ENCODE results near the gene SLC35F4. TPM values are rescaled to one million over a fixed set of nuclear protein-coding genes. Genes with fewer than 3 reads are reported as not detected.

The SLC35F4 gene
- total RNA-seq, 4 donors from 2014 or later: 0.88 to 2.3 TPM; not detected in 2

GRCh38 chr14:57871459-57872080 lies 5.7 kb upstream of the SLC35F4 start:
- Histone ChIP-seq H3K27ac (no peak overlapping the region), H3K27me3 (no peaks in the 10 kb centered on the region), H3K9me3 (no peaks in the 10 kb centered on the region), H3K4me1 (no peaks in the 10 kb centered on the region), H3K36me3 (no peaks in the 10 kb centered on the region), H3K4me3 (no peak overlapping the region)
- TF ChIP-seq, protein P1, sequence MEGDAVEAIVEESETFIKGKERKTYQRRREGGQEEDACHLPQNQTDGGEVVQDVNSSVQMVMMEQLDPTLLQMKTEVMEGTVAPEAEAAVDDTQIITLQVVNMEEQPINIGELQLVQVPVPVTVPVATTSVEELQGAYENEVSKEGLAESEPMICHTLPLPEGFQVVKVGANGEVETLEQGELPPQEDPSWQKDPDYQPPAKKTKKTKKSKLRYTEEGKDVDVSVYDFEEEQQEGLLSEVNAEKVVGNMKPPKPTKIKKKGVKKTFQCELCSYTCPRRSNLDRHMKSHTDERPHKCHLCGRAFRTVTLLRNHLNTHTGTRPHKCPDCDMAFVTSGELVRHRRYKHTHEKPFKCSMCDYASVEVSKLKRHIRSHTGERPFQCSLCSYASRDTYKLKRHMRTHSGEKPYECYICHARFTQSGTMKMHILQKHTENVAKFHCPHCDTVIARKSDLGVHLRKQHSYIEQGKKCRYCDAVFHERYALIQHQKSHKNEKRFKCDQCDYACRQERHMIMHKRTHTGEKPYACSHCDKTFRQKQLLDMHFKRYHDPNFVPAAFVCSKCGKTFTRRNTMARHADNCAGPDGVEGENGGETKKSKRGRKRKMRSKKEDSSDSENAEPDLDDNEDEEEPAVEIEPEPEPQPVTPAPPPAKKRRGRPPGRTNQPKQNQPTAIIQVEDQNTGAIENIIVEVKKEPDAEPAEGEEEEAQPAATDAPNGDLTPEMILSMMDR (IDR thresholded peaks at IDR 0.05): peak in 3 of 4 experiments; percentile 20 to 33 (median 21)
- no peak for TF ChIP-seq POLR2A (IDR thresholded peaks at IDR 0.05)
- intact Hi-C loops (cut with DNase I; ENCODE audit: low total_unique reads): no loop called here
- DNase-seq: no peak

- intact Hi-C loops (cut with DNase I; ENCODE audit: low total_unique reads): no loop called here
Measured at GRCh38 chr14:57870686-57871457, 5.0 kb upstream of the SLC35F4 start.

DNA sequence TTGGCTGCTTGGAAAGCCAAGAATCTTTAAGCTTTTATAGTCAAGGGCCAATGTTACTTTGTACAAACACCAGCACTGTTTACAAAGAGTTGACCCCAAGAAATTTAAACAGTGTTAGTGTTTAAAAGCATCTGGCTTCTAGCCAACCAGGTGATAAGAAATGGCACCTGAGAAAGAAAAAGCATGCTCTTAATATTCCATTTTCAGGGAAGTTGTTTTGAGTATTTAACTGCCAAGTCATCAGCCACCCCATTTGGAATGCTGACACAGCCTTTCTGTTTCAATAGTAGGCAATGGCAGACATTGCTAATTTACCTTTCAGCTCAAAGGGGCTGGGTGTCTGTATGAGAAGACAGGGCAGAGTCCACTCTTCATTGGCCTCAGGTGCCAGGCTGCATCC lies 3.7 kb upstream of the SLC35F4 start:
- H3K9me3 ChIP-seq: no peaks in the 10 kb centered on the region
- H3K36me3 ChIP-seq: no peaks in the 10 kb centered on the region
- peaks cover 0 to 13% of the 10 kb centered on the region in 2 donors for H3K4me1 ChIP-seq
- intact Hi-C loops (cut with DNase I; ENCODE audit: low total_unique reads): no loop called here
- no peak overlapping the region for H3K27ac ChIP-seq
- TF ChIP-seq POLR2A (IDR thresholded peaks at IDR 0.05): no peak
- TF ChIP-seq, protein P1 (IDR thresholded peaks at IDR 0.05): no peak
- H3K27me3 ChIP-seq: no peaks in the 10 kb centered on the region
- no peak for DNase-seq
- H3K4me3 ChIP-seq: no peak overlapping the region

More at GRCh38 chr14:57870686-57871457, 5.0 kb upstream of the SLC35F4 start:
- Histone ChIP-seq H3K36me3 (no peaks in the 10 kb centered on the region), H3K9me3 (no peaks in the 10 kb centered on the region), H3K27me3 (no peaks in the 10 kb centered on the region), H3K4me3 (no peak overlapping the region), H3K4me1 (peaks cover 0 to 2% of the 10 kb centered on the region in 2 donors), H3K27ac (no peak overlapping the region)
- TF ChIP-seq, protein P1 (IDR thresholded peaks at IDR 0.05): no peak
- TF ChIP-seq POLR2A (IDR thresholded peaks at IDR 0.05): no peak
- DNase-seq: no peak

DNA sequence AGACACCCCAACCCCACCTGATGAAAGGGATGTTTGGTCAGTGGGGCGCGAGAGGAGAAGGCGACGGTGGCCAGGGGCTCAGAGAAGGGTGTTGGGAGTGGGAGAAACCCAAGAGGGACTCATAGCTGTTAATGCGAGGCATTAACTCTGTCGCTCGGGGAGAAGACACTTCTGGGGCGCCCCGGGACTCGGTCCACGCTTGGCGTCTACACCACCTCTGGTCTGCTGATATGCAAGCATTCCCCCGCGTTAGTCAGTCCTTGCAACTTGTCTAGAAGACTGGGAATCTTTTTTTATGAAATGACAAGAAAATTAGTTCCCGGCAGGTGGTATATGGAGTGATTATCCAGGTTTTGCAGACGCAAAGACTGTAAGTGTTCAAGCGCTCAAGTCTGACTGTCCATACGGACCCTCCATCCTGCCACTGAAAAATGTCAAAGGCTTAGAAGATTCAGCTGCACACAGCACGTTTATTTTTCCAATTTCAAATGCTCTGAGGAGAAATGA lies 360 bp upstream of the SLC35F4 start:
- H3K9me3 ChIP-seq: no peaks in the 10 kb centered on the region
- no peaks in the 10 kb centered on the region for H3K36me3 ChIP-seq
- no peaks in the 10 kb centered on the region for H3K27me3 ChIP-seq
- peaks cover 0 to 15% of the 10 kb centered on the region in 2 donors for H3K4me1 ChIP-seq
- H3K4me3 ChIP-seq: no peak overlapping the region
- H3K27ac ChIP-seq: no peak overlapping the region
- no peak for DNase-seq
- intact Hi-C loops (cut with DNase I; ENCODE audit: low total_unique reads): no loop called here
- no peak for TF ChIP-seq POLR2A (IDR thresholded peaks at IDR 0.05)
- TF ChIP-seq, protein P1 (IDR thresholded peaks at IDR 0.05): no peak

- no peak for TF ChIP-seq POLR2A (IDR thresholded peaks at IDR 0.05)
- TF ChIP-seq, protein P1 (IDR thresholded peaks at IDR 0.05): no peak
- H3K4me3 ChIP-seq: no peak overlapping the region
- no peaks in the 10 kb centered on the region for H3K36me3 ChIP-seq
- no peaks in the 10 kb centered on the region for H3K27me3 ChIP-seq
- no peaks in the 10 kb centered on the region for H3K9me3 ChIP-seq
- DNase-seq: no peak
- H3K4me1 ChIP-seq: peaks cover 0 to 15% of the 10 kb centered on the region in 2 donors
- intact Hi-C loops (cut with DNase I; ENCODE audit: low total_unique reads): no loop called here
- no peak overlapping the region for H3K27ac ChIP-seq
Measured at GRCh38 chr14:57865066-57865402, 858 bp downstream of the SLC35F4 start.
